ENCODE data around the gene SLC6A1.

SLC6A1 gene

GRCh38 chr3:10992017-10992942 lies at the start of gene SLC6A1:
Gene SLC6A1 (plus strand): TSS chr3:10992748. CDS start chr3:11017212, 24,464 bp downstream.
- DNase-seq (ENCODE audit: low read depth in 2 of 2), result no peak

- no peak for DNase-seq (ENCODE audit: low read depth in 2 of 2)
Measured at GRCh38 chr3:10944866-10945265, 47.7 kb upstream of the SLC6A1 start.

- DNase-seq (ENCODE audit: low read depth in 2 of 2), result peak; percentile 11 to 44
Measured at GRCh38 chr3:10945683-10946287, 46.8 kb upstream of the SLC6A1 start.

- DNase-seq (ENCODE audit: low read depth in 2 of 2), result no peak
Measured at GRCh38 chr3:10946526-10946925, 46.0 kb upstream of the SLC6A1 start.

- no peak for DNase-seq (ENCODE audit: low read depth in 2 of 2)
Measured at GRCh38 chr3:10948326-10948725, 44.2 kb upstream of the SLC6A1 start.

GRCh38 chr3:10949197-10949596 lies 43.4 kb upstream of the SLC6A1 start:
- DNase-seq (ENCODE audit: low read depth in 2 of 2), result no peak

- no peak for DNase-seq (ENCODE audit: low read depth in 2 of 2)
Measured at GRCh38 chr3:10950476-10951294, 41.9 kb upstream of the SLC6A1 start.

- no peak for DNase-seq (ENCODE audit: low read depth in 2 of 2)
Measured at GRCh38 chr3:10951295-10951926, 41.1 kb upstream of the SLC6A1 start.

GRCh38 chr3:10952525-10952924 lies 40.0 kb upstream of the SLC6A1 start:
- no peak for DNase-seq (ENCODE audit: low read depth in 2 of 2)

GRCh38 chr3:10954740-10955139 lies 37.8 kb upstream of the SLC6A1 start:
- DNase-seq (ENCODE audit: low read depth in 2 of 2), result no peak

- DNase-seq (ENCODE audit: low read depth in 2 of 2), result no peak
Measured at GRCh38 chr3:10955711-10956453, 36.7 kb upstream of the SLC6A1 start.

GRCh38 chr3:10956531-10956930 lies 36.0 kb upstream of the SLC6A1 start:
- no peak for DNase-seq (ENCODE audit: low read depth in 2 of 2)

GRCh38 chr3:10956986-10957385 lies 35.6 kb upstream of the SLC6A1 start:
- DNase-seq (ENCODE audit: low read depth in 2 of 2), result no peak

- DNase-seq (ENCODE audit: low read depth in 2 of 2), result no peak
Measured at GRCh38 chr3:10957976-10958749, 34.4 kb upstream of the SLC6A1 start.

GRCh38 chr3:10960255-10960654 lies 32.3 kb upstream of the SLC6A1 start:
- no peak for DNase-seq (ENCODE audit: low read depth in 2 of 2)

- DNase-seq (ENCODE audit: low read depth in 2 of 2), result no peak
Measured at GRCh38 chr3:10961921-10962320, 30.6 kb upstream of the SLC6A1 start.

- DNase-seq (ENCODE audit: low read depth in 2 of 2), result no peak
Measured at GRCh38 chr3:10962481-10963036, 30.0 kb upstream of the SLC6A1 start.

- no peak for DNase-seq (ENCODE audit: low read depth in 2 of 2)
Measured at GRCh38 chr3:10964537-10965167, 27.9 kb upstream of the SLC6A1 start.

GRCh38 chr3:10968401-10968800 lies 24.1 kb upstream of the SLC6A1 start:
- DNase-seq (ENCODE audit: low read depth in 2 of 2), result no peak

Data from stimulated activated CD4-positive, alpha-beta T cell treated with anti-CD3 and anti-CD28 coated beads, Interleukin-1b, Interleukin-23, amount 100 ng/mL, for 4 hours (primary cell).